Stimulated activated CD8-positive, alpha-beta memory T cell treated with anti-CD3 and anti-CD28 coated beads, Interleukin-4, amount 100 ng/mL, for 4 hours (primary cell): Measurements from ENCODE around the gene MTG1.
"Not testable (repeated sequence)": the region's sequence is repeated elsewhere in the genome, so short reads cannot be mapped to it uniquely, and the experiment has no call there.

ENCODE experiments used
- DNase-seq, 2 donors: peaks; one replicate each; pipeline ENCODE4 v3.0.0-alpha.2; 2020; ENCODE audit warnings: low read depth in 2 of 2, low spot score in 1 of 2

Gene MTG1

GRCh38 chr10:133422807-133423771, 29.1 kb downstream of the MTG1 start:
- DNase-seq, result no peak

GRCh38 chr10:133424102-133424501, 30.1 kb downstream of the MTG1 start:
- DNase-seq, result not testable (repeated sequence)

- not testable (repeated sequence) for DNase-seq
These were observed 30.6 kb downstream of the MTG1 start, which contains the start of gene SPRN for GRCh38 chr10:133424601-133425000. Gene SPRN (minus strand): TSS chr10:133424625. CDS start chr10:133423681, 944 bp downstream.

- not testable (repeated sequence) for DNase-seq
These were observed 35.6 kb downstream of the MTG1 start for GRCh38 chr10:133429571-133429970.

GRCh38 chr10:133431888-133432613, 38.1 kb downstream of the MTG1 start:
- DNase-seq, result not testable (repeated sequence)

- DNase-seq, result not testable (repeated sequence)
These were observed 38.8 kb downstream of the MTG1 start for GRCh38 chr10:133432789-133433188.

GRCh38 chr10:133438711-133439273, 44.8 kb downstream of the MTG1 start:
- DNase-seq, result no peak

GRCh38 chr10:133439517-133440461, 45.8 kb downstream of the MTG1 start:
- DNase-seq, result no peak

- DNase-seq, result no peak
These were observed 46.8 kb downstream of the MTG1 start for GRCh38 chr10:133440633-133441285.

- DNase-seq, result not testable (repeated sequence)
These were observed 47.4 kb downstream of the MTG1 start for GRCh38 chr10:133441356-133441755.

GRCh38 chr10:133441780-133442179, 47.8 kb downstream of the MTG1 start:
- no peak for DNase-seq

- DNase-seq, result no peak
These were observed 48.4 kb downstream of the MTG1 start for GRCh38 chr10:133442191-133442966.

- no peak for DNase-seq
These were observed 49.3 kb downstream of the MTG1 start for GRCh38 chr10:133442967-133443924.

- no peak for DNase-seq
These were observed 50.6 kb downstream of the MTG1 start for GRCh38 chr10:133444342-133445267.

GRCh38 chr10:133445268-133445732, 51.3 kb downstream of the MTG1 start:
- no peak for DNase-seq

GRCh38 chr10:133445751-133446708, 52.1 kb downstream of the MTG1 start:
- no peak for DNase-seq
